Measurements from ENCODE around the gene SMIM17.

The SMIM17 gene

DNA sequence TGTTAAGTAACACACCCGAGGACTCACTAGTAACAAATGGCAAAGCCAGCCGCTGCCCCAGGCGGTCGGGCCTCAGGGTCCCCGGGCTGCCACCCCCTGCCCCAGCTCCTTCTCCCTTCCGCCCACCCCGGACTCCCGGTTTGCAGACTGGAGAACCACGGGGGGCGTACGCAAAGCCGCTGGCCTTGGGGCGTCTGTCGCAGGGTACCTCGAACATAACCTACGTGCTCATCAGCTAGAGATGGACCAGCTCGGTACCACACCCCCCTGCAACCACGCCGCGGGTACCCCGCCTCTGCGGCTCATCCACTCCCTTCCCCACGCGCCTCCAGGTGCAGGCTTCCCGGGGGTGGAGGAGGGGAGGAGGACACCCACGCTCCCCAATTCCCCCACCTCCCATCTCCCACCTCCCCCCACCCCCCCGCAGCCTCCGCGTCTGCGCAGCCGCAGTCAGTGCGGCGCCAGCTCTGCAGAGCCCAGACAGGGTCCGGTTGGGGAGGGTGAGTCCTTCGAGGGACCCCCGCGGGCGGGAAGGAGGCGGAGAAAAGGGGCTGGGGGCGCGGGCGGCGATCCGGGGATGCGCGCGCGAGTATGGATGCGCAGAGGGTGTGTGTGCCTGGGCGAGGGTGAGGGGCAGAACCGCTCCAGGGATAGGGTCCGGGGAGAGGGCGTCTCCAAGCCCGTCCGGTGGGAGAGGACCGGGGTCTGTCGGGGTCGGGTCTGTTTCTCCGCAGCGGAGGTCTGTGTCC, at the start of gene SMIM17:
TSS of gene SMIM17 (plus strand) at position 449 of the 749 bp plus-strand sequence. CDS start 2,509 bp downstream, outside the sequence.
- DNase-seq, result no peak

DNA sequence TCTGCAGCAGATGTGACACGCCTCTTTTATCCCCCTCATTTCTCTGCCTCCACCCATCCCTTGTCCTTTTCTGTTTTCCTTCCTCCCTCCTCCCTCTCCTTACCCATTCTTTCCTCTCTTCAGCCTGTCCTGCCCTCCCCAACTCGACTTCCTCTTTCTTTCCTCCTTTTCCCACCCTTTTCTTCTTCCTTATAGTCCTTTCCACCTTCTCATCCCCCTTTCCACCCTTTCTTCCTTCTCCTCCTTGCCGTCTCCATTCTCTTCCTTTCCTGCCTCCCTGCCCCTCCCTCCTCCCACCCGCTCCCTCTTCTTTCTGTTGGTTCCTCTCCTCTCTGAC, 48.5 kb upstream of the SMIM17 start:
- no peak for DNase-seq

DNA sequence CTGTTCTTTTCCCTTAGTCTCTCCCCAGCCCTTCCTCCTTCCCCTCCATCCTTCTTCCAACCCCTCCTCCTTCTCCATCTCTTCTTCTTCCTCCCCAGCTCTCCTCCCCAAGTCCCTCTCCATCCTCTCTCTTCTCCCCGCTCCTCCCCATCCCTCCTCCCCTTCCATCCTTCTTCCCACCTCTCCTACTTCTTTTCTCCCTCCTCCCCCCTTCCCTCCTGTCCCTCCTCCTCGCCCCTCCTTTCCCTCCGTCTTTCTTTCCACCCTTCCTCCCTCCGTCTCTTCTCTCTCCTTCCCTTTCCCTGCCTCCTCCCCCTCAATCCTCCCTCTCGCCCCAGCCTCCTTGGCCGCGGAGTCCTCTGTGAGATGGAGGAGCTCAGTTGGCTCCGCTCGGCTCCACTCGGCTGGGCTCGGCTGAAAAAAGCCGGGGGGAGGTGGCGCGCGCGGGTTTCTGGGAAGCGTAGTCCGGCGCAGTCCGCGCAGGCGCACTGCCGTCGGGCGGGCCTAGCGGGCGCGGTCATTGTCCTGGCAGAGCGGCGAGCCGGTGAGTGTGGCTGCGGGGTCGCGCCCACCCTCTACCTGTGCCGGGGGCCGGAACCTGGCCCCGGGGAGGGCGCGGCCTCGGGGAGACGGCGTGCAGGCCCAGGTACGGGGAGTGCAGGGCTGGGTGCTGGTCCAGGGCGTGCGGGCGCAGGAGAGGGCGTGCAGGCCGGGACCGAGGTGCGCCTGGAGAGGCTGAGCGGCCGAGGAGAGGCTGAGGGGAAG, 48.0 kb upstream of the SMIM17 start, which contains the start of gene ZNF71:
TSS of gene ZNF71 (plus strand) at position 520 of the 765 bp plus-strand sequence. CDS start 6,257 bp downstream, outside the sequence.
- peak; percentile 91 for DNase-seq

DNA sequence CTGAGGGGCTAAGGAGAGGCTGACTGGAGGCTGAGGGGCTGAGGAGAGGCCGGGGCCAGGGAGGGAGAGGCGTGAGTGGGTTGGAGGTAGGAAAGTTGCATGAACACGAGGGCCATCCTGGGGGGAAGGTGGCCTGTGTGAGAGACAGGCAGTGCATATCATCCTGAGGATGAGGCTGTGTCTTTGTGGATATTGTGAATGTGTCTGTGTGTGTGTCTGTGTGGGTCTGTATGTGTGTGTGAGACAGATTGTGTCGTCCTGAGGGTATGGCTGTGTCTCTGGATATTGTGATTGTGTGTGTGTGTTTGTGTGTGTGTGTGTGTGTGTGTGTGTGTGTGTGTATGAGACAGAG, 47.4 kb upstream of the SMIM17 start:
- DNase-seq, result no peak

DNA sequence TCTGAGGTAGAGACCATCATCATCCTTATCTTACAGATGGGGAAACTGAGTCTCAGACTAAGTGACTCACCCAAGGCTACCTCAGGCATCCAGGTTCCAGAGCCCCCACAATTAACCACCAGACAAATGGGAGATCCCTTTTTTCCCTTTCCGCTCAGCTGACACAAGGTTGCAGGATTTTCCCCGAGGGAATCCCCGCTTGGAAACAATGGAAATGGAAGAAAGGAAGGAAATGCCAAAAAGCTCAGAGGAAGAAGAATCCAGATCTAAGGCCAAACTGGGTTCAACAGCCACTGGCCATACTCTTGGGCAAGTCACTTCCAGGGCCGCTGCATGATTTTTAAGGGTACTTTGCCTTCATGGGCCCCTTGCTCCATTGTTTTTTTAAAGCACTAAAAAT, 46.3 kb upstream of the SMIM17 start:
- no peak for DNase-seq

DNA sequence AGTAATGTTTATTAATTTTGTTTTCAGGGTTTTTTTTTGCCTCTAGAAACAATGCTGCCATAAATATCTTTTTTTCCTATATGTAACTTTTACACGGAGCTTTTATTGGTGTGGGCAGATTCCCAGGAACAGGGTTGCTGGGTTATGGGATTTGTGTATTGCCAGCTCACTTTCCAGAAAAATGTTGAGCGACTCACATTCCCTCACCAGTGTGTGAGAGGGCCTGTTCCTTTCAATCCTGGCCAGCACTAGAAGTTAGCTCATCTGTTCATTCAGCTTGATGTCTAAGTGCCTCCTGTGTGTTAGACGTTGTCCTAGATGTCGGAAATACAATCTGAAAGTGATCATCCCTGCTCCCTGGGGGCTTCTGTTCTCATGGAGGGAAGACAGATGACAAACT, 45.3 kb upstream of the SMIM17 start:
- no peak for DNase-seq

DNA sequence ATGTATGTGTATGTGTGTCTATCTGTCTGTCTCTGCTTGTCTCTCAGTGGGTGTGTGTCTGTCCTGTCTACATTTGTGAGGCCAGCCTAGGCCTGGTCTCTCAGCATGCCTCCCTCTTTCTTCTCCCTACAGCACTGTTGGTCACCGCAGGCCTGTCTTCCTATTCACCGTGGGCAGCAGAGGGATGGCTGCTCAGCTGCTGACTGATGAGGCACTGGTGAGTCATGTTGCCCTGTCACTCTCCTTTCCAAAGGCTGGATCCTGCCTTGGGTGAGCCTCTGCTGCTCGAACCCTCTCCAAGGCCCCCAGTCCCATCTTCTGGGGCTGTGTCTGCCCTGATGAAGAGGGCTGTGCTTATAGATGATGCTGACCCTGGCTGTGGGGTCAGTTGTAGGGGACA, 41.6 kb upstream of the SMIM17 start:
- DNase-seq, result no peak

DNA sequence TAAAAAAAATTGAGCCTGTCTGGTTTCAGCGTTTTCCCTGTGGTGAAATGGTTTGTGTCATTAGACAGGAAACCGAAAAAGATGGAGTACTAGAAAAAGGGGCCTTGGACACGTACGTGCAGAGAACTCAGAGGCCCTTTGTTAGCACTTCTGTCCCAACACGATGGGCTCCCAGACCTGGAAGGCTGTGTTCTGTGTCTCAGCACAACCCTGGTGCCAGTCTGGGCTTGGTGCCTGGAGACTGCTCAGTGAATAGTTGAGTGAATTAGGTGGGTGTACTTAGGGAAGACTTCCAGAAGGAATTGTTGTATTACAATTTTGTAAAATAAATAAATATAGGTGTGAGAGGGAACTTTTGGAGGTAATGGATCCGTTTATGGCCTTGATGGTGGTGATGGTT, 39.1 kb upstream of the SMIM17 start:
- DNase-seq, result no peak

DNA sequence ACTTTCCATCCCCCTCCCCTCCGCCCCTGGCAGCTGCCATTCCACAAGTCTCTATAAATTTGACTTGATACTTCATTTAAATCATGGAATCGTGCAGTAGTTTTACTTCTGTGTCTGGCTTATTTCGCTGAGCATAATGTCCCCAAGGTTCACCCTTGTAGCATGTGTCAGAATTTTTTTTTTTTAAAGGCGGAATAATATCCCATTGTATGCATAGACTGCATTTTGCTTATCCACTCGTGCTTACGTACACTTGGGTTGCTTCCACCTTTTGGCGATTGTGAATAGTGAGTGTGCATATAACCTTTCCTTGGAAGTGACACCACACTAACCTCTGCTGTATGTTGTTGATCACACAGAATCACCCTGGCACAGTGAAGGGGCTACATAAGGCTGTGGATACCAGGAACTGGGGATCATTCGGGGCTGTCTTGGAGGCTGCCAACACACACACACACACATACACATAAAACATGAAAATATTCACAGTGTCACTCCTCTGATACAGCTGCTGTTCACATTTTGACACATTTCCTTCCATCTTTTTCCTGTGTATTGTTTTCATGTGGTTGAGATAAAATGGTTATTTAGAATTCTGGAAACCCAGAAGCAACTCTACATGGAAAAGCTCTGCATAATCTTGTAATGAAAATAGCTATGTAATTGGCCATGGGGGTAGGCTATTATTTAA, 34.5 kb upstream of the SMIM17 start:
- no peak for DNase-seq

DNA sequence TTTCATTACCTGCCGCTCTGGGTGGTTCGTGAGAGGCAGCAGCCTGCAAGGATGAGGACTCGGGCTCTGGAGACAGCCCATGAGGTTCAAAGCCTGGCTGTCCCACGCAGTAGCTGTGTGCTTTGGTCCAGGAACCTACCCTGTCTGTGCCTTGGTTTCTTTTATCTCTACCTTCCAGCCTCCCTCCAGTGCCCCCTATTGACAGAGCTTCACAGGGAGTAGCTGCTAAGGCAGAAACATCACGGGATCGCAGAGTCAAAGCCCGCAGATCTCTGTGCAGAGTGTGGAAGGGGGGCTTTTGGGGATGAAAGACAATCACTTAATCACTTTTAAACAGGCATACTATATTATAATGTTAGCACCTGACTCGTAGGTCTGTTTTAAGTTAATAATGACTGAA, 31.7 kb upstream of the SMIM17 start:
- no peak for DNase-seq

DNA sequence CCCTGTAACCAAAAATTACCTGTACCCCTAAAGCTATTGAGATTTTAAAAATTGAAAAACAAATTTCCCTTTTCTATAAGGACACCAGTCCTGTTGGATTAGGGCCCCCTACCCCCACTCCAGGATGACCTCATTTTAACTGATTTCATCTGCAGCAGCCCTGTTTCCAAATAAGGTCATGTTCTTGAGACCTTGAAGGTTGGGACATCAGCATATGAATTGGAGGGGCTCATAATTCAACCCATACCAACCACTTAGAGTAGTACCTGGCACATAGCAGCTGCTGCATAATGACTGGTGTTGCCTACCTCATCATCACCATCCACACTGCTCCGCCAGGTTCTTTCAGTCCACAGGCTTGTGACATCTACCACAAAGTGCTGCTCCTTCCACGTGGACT, 30.2 kb upstream of the SMIM17 start:
- DNase-seq, result no peak

DNA sequence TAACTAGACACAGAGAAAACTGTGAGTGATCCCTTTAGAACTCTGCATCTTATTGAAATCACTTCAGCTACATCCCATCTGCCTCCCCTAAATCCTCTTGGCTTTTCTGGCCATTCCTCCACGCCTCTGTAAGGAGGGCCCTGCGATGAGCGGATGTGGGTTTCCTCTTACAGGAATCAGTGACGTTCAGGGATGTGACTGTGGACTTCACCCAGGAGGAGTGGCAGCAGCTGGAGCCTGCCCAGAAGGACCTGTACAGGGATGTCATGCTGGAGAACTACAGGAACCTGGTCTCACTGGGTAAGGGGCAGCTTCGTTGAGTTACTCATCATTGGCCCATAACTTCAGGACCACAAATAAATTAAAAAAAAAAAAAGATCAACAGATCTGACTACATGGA, 29.3 kb upstream of the SMIM17 start:
- DNase-seq, result no peak

DNA sequence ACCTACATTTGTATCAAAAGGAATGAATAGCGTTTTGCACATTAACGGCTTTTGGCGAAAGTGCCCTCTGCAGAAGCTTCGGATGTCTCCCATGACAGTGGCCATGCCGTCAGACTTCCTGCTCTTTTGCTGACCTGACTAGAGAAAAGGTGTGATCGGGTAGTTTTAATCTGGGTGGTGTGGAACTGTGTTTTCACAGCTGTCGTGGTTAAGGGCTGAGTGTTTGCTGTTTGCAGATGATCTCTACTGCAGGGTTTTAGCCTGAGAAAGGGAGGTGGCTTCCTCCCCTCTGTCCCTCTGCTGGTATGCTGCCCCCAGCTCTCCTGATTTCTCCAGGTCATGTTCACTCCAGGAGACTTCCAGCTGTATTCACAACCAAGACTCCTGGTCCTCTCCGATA, 25.4 kb upstream of the SMIM17 start:
- DNase-seq, result no peak

DNA sequence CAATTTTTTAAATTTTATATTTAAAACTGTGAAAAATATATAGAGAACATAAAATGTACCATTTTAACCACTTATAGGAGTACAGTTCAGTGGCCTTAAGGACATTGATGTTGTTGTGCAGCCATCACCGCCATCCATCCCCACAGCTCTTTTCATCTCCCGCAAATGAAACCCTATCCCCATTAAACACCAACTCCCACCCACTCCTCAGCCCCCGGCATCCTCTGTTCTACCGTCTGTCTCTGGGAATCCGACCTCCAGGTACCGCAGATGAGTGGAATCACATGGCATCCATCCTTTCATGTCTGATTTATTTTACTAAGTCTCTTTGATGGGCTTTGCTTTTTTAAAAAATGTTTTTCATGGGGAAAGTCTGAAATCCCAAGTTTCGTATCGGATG, 23.8 kb upstream of the SMIM17 start:
- no peak for DNase-seq

DNA sequence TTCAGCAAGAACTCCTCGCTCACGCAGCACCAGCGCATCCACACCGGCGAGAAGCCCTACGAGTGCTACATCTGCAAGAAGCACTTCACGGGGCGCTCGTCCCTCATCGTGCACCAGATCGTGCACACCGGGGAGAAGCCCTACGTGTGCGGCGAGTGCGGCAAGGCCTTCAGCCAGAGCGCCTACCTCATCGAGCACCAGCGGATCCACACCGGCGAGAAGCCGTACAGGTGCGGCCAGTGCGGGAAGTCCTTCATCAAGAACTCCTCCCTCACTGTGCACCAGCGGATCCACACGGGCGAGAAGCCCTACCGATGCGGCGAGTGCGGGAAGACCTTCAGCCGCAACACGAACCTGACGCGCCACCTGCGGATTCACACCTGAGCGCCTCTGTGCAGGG, 20.6 kb upstream of the SMIM17 start:
- no peak for DNase-seq

DNA sequence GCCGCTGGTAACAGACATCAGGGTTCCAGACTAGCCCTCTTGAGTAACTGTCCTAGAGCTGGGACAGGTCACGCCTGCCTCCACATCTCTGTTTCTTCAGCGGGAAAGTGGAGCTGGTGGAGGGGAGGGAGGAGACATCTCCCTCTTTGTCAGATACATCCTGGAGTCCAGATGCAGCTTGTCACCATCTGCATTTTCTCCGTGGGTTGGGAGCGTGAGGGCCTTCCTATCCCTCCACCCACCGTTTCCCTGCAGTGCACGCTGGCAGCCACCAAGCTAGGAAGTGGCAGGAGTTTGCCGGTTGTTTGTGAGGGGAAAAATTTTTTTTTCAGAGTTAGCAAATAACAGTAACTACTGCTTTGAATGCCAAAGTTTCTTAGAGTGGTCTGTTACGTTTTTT, 20.0 kb upstream of the SMIM17 start:
- DNase-seq, result no peak

DNA sequence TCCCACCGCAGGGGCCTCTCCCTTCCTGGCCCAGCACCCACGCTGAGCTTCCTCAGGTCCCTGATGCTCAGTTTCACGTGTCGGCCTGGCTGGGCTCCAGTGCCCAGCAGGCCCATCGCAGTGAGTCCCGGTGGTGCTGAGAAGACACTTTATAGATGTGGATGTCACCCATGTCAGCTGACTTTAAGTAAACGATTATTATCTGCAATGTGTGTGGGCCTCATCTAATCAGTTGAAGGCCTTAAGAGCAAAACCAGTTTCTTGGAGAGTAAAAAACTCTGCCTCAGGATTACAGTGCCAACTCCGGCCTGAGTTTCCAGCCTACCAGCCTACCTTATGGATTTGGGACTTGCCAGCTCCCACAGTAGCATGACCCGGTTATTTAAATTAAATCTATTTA, 17.3 kb upstream of the SMIM17 start:
- no peak for DNase-seq

DNA sequence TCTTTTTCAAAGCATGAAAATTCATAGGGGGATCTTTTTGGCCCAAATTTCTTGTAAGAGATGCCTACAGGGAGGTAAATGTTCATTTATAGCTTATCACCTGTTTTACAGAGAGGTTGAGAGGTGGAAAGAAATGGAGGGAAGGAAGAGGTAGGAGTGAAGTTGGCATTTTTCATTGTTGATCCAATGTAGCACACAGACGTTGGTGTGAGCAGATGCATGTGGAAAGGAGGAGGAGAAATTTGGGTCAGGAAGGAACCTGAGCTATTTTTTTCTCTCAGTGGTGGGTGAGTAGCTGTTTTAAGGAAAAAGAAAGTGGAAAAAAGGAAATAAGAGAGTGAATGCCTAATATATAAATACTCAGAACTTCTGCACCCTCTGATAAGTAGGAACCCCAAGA, 9.9 kb upstream of the SMIM17 start:
- no peak for DNase-seq

DNA sequence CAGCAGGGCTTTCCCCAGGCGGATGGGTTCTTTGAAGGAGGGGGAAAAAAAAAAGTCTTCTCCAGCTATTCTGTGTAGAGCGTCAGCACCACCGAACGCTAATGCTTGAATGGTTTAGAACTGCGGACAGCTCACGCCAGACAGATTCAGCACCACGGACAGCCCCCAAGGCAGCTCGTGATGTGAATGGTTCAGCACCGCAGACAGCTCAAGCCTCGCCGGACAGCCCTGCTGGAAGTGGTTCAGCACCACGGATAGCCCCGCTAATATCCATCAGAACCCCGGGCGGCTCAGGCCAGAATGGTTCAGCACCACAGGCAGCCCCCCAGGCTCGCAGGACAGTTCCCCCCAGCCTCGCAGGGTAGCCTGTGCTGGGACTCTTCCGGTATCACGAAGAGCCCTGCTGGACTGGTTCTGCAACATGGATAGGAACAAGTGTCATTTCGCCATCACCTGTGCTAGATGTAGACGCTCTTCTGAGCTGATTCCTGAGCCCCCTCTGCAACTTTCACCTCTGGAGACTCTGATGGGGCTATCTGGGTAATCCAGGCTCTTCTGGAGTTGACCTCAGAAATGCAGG, 4.9 kb upstream of the SMIM17 start:
- no peak for DNase-seq

DNA sequence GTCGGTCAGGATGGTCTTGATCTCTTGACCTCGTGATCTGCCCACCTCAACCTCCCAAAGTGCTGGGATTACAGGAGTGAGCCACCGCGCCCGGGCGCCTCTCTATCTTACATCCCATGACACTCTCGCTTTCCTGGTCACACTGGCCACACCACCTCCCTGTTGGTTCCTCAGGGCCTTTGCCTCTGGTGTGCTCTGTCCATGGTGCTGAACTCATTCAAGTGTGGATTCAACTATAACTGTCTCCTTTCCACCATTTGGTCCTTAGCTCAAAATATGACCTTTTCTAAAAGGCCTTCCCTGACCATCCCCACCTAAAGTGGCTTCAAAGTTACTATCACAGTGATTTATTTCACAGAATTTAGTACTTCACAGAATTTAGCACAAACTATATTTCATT, 3.7 kb upstream of the SMIM17 start:
- no peak for DNase-seq

DNA sequence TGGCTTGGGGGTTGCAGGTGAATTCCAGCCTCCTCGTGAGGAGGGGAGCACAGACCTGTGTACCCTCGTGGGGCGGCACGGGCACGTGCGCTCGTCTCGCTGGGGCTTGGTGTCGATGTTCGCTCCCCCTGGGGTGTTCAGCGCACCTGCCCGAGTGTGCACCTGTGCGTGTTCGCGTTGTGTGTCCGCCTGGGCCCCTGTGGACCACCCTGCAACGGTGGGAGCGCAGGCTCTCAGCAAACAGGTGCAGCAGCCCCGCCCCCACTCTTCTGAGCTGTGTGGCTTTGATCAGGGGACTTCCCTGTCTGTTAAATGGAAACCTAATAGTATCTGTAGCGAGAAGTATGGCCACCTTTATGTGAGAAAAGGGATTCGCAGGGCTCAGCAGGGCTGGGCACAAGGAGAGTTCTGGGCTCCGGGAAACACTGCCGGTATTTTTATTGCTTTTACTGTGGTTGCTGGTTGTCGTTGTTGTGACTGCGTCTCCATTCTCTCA, 549 bp downstream of the SMIM17 start:
- no peak for DNase-seq

DNA sequence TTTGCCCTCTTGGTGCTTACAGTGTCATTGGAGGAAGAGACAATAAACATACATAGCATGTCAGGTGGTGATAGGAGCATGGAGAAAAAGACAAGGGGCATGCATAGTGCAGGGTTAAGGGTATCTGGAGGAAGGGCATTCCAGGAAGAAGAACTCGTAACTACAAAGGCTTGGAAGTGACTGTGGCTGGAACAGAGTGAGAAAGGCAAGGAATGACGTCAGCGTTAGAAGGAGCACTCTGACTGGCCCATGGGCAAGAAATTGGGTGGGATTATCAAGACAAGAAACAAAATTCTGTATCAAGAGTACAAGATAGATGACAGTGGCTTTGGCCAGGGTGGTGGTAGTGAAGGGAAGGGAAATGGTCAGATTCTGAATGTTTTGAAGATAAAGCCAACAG, 11.2 kb downstream of the SMIM17 start:
- no peak for DNase-seq

DNA sequence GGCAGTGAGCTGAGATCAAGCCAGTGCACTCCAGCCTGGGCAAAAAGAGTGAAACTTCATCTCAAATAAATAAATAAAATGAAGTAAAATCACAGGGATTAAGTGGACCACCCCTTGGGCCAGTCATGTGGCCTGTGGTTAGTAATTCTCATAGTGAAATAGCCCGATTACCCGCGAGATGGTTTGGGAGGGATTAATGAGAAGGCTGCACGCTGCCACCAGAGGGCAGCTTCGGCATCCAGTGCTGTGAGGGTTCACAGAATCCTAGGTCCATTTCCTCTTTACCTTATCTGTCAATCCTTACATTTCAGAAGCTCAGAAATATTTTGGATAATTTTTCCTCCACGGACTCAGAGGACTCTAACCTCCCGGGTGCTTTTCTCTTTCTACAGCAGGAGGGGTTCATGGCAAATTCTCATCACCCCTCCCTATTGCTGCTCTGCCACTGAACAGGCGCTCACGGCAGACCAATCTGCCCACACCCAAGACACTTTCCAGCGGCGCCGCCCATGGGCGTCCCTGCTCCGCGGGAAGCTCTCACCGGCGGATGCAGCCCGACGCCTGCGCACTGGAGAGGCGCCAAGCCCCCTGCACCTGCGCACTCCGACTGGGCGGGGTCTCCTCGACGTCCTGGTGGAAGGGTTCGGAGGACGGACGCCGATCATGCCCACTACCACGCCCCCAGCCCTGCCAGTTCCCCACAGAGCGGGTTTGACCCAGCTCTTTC, 17.6 kb downstream of the SMIM17 start:
- DNase-seq, result no peak
